ENCODE data around the gene PI3.

- TF ChIP-seq POLR2A (IDR thresholded peaks at IDR 0.05) (no peak), CTCF (IDR thresholded peaks at IDR 0.05) (no peak)
These were observed 16.7 kb upstream of the PI3 start for GRCh38 chr20:45157962-45158361.
